ENCODE measurements around the gene CSNK1G1. TPM values are rescaled to one million over a fixed set of nuclear protein-coding genes. Genes with fewer than 3 reads are reported as not detected.
"Not testable (repeated sequence)": the region's sequence is repeated elsewhere in the genome, so short reads cannot be mapped to it uniquely, and the experiment has no call there.

Gene CSNK1G1
- total and polyA plus RNA-seq, 10 donors, result 2.0 to 27.1 (median 19.3) TPM

- 94 to 99% (median 97%) methylated on average over 11 of the region's 11 CpGs for WGBS, 5 donors
- DNase-seq, result no peak
- H3K4me3 ChIP-seq, result no peak overlapping the region
- H3K9me3 ChIP-seq, result peaks cover 0 to 12% (median 4%) of the 10 kb centered on the region in 8 donors
- intact Hi-C loops (cut with DNase I; ENCODE audit: low total_unique reads), result no loop called here
- H3K27ac ChIP-seq, result no peak overlapping the region
- H3K27me3 ChIP-seq (replicated peaks in 1 of 7), result no peaks in the 10 kb centered on the region
- H3K4me1 ChIP-seq, result peaks cover 0 to 9% (median 0%) of the 10 kb centered on the region in 6 donors
- H3K36me3 ChIP-seq, result peaks cover 0 to 14% (median 0%) of the 10 kb centered on the region in 6 donors
- TF ChIP-seq POLR2AphosphoS5 (IDR thresholded peaks at IDR 0.05) (no peak), POLR2A (IDR thresholded peaks at IDR 0.05) (no peak)
These were observed 130.2 kb downstream of the CSNK1G1 start for GRCh38 chr15:64225804-64226203.

- intact Hi-C loops (cut with DNase I; ENCODE audit: low total_unique reads), result no loop called here
- Histone ChIP-seq H3K4me1 (peaks cover 0 to 9% (median 0%) of the 10 kb centered on the region in 6 donors), H3K27ac (no peak overlapping the region), H3K27me3 (replicated peaks in 1 of 7) (no peaks in the 10 kb centered on the region), H3K4me3 (no peak overlapping the region), H3K9me3 (peaks cover 0 to 12% (median 4%) of the 10 kb centered on the region in 8 donors), H3K36me3 (peaks cover 0 to 14% (median 0%) of the 10 kb centered on the region in 6 donors)
- TF ChIP-seq POLR2AphosphoS5 (IDR thresholded peaks at IDR 0.05), result no peak
- 43 to 64% (median 58%) methylated on average over 2 of the region's 2 CpGs for WGBS, 5 donors
- DNase-seq, result no peak
These were observed 131.5 kb downstream of the CSNK1G1 start for GRCh38 chr15:64224511-64224910.

GRCh38 chr15:64223882-64224281, 132.1 kb downstream of the CSNK1G1 start:
- Histone ChIP-seq H3K27ac (no peak overlapping the region), H3K36me3 (peaks cover 0 to 14% (median 0%) of the 10 kb centered on the region in 6 donors), H3K9me3 (peaks cover 0 to 12% (median 4%) of the 10 kb centered on the region in 8 donors), H3K4me3 (no peak overlapping the region), H3K27me3 (replicated peaks in 1 of 7) (no peaks in the 10 kb centered on the region), H3K4me1 (peaks cover 0 to 9% (median 0%) of the 10 kb centered on the region in 6 donors)
- intact Hi-C loops (cut with DNase I; ENCODE audit: low total_unique reads), result no loop called here
- TF ChIP-seq CTCF (IDR thresholded peaks at IDR 0.05 in 8 of 11, conservative IDR thresholded peaks at IDR 0.05 in 3 of 11) (no peak), POLR2AphosphoS5 (IDR thresholded peaks at IDR 0.05) (no peak), POLR2A (IDR thresholded peaks at IDR 0.05) (no peak)
- no peak for DNase-seq

GRCh38 chr15:64222573-64223366, 133.2 kb downstream of the CSNK1G1 start:
- DNase-seq, result no peak
- WGBS, 5 donors, result 66 to 86% (median 82%) methylated on average over 3 of the region's 3 CpGs
- TF ChIP-seq CTCF (IDR thresholded peaks at IDR 0.05 in 8 of 11, conservative IDR thresholded peaks at IDR 0.05 in 3 of 11) (no peak), POLR2AphosphoS5 (IDR thresholded peaks at IDR 0.05) (no peak), POLR2A (IDR thresholded peaks at IDR 0.05) (no peak)
- Histone ChIP-seq H3K36me3 (peaks cover 0 to 6% (median 0%) of the 10 kb centered on the region in 6 donors), H3K9me3 (peaks cover 0 to 12% (median 4%) of the 10 kb centered on the region in 8 donors), H3K27ac (no peak overlapping the region), H3K4me1 (peaks cover 0 to 9% (median 0%) of the 10 kb centered on the region in 6 donors), H3K27me3 (replicated peaks in 1 of 7) (no peaks in the 10 kb centered on the region), H3K4me3 (no peak overlapping the region)
- intact Hi-C loops (cut with DNase I; ENCODE audit: low total_unique reads), result no loop called here

- H3K27ac ChIP-seq; H3K36me3 ChIP-seq; H3K4me3 ChIP-seq; DNase-seq; intact Hi-C loops (cut with DNase I; ENCODE audit: low total_unique reads); H3K27me3 ChIP-seq (replicated peaks in 1 of 7): not testable (repeated sequence)
- WGBS, 5 donors, result 89 to 100% (median 92%) methylated on average over 1 of the region's 1 CpG
- H3K9me3 ChIP-seq, result peaks cover 0 to 12% (median 4%) of the 10 kb centered on the region in 8 donors
- peaks cover 0 to 14% (median 0%) of the 10 kb centered on the region in 6 donors for H3K4me1 ChIP-seq
These were observed 134.1 kb downstream of the CSNK1G1 start for GRCh38 chr15:64221911-64222310.

GRCh38 chr15:64217429-64217750, 138.6 kb downstream of the CSNK1G1 start:
- Histone ChIP-seq H3K36me3 (peaks cover 0 to 35% (median 20%) of the 10 kb centered on the region in 6 donors), H3K4me1 (peaks cover 0 to 13% (median 0%) of the 10 kb centered on the region in 6 donors)

More at GRCh38 chr15:64217429-64217750, 138.6 kb downstream of the CSNK1G1 start:
- H3K9me3 ChIP-seq; intact Hi-C loops (cut with DNase I; ENCODE audit: low total_unique reads); H3K27me3 ChIP-seq (replicated peaks in 1 of 7); H3K4me3 ChIP-seq; H3K27ac ChIP-seq; DNase-seq: not testable (repeated sequence)
- WGBS, 5 donors, result 91 to 97% (median 93%) methylated on average over 5 of the region's 5 CpGs
